Neural progenitor cell (in vitro differentiated cells): Measurements from ENCODE around the gene NELFA.

Experiments
- EZH2 ChIP-seq: fragments of 200-600 bp; sonication (generic); IDR thresholded peaks from 2 replicates; pipeline ENCODE4 v1.6.1; 2017; ENCODE audit warnings: antibody characterized with exemption, mild to moderate bottlenecking, moderate library complexity
- EZH2phosphoT487 ChIP-seq: fragments of 200-600 bp; sonication (generic); IDR thresholded peaks from 2 replicates; pipeline ENCODE4 v1.6.1; 2017; ENCODE audit warnings: antibody characterized with exemption
- TF ChIP-seq, protein P1 (sequence below): fragments of 200-600 bp; sonication (generic); IDR thresholded peaks from 2 replicates; pipeline ENCODE4 v1.5.1; 2017; ENCODE audit warnings: antibody characterized with exemption, mild to moderate bottlenecking

DNA sequence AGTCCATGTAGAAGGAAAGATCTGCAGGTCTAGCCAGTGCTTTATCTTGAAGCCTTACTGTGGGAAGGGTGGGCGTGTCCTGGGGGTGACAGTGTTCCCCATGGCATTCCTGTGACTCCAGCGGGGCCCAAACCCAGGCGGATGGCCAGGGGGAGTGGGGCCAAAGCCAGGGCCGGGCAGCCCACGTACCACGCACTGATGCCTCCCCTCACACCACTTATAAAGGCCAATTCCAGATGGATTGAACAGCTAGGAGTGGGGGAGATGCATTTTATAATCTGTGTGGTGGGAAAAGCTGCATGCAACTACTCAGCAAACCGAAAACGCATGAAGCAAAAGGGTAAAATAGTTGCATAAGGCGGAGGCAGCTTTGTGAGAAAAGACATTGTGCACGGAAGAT, 36.4 kb downstream of the NELFA start:
- TF ChIP-seq, protein P1, sequence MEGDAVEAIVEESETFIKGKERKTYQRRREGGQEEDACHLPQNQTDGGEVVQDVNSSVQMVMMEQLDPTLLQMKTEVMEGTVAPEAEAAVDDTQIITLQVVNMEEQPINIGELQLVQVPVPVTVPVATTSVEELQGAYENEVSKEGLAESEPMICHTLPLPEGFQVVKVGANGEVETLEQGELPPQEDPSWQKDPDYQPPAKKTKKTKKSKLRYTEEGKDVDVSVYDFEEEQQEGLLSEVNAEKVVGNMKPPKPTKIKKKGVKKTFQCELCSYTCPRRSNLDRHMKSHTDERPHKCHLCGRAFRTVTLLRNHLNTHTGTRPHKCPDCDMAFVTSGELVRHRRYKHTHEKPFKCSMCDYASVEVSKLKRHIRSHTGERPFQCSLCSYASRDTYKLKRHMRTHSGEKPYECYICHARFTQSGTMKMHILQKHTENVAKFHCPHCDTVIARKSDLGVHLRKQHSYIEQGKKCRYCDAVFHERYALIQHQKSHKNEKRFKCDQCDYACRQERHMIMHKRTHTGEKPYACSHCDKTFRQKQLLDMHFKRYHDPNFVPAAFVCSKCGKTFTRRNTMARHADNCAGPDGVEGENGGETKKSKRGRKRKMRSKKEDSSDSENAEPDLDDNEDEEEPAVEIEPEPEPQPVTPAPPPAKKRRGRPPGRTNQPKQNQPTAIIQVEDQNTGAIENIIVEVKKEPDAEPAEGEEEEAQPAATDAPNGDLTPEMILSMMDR = no peak
- TF ChIP-seq EZH2 (no peak), EZH2phosphoT487 (no peak)
